K562 (cell line): ENCODE results near the gene NAA38. TPM values are rescaled to one million over a fixed set of nuclear protein-coding genes. Genes with fewer than 3 reads are reported as not detected.
A peak's percentile ranks its signal among the peaks of the same experiment; 100 is the strongest.

Source experiments
- AFF4 ChIP-seq: sonication (generic); formaldehyde crosslinking; IDR thresholded peaks from 2 replicates; pipeline ENCODE4 v1.8.0; 2023; ENCODE audit warnings: mild to moderate bottlenecking, missing genetic modification reagents
- ATF1 ChIP-seq, 2 experiments: fragments of 450-650 bp in 1 of 2; IDR thresholded peaks; 2 replicates each; pipeline ENCODE4 v1.6.1; 2016; ENCODE audit warnings: missing compliant biosample characterization in 1 of 2, missing genetic modification characterization in 1 of 2
- BACH1 ChIP-seq: fragments of 200-800 bp; sonication (Bioruptor generic); IDR thresholded peaks from 2 replicates; pipeline ENCODE4 v1.6.1; 2016; ENCODE audit warnings: missing genetic modification characterization, missing compliant biosample characterization
- CHAMP1 ChIP-seq: fragments of 450-650 bp; IDR thresholded peaks from 2 replicates; pipeline ENCODE4 v1.6.1; 2016; ENCODE audit warnings: mild to moderate bottlenecking
- CXXC5 ChIP-seq: fragments of 250-450 bp; sonication (Bioruptor Pico); IDR thresholded peaks from 2 replicates; pipeline ENCODE4 v1.8.0; 2022; ENCODE audit warnings: inconsistent platforms, mild to moderate bottlenecking, moderate library complexity
- ELF2 ChIP-seq: fragments of 250-450 bp; sonication (Bioruptor Pico); IDR thresholded peaks from 2 replicates; pipeline ENCODE4 v1.5.0; 2021; ENCODE audit warnings: mild to moderate bottlenecking
- FOSL1 ChIP-seq: fragments of 200-800 bp; sonication (Bioruptor generic); conservative IDR thresholded peaks from 2 replicates; pipeline ENCODE4 v1.6.1; 2016; ENCODE audit warnings: missing genetic modification characterization, missing compliant biosample characterization
- HNRNPK ChIP-seq: fragments of 200-400 bp; formaldehyde crosslinking; IDR thresholded peaks from one replicate; pipeline ENCODE4 v1.6.1; 2018; ENCODE audit warnings: mild to moderate bottlenecking, low read depth, low read length; ENCODE audit not compliant: poor library complexity, severe bottlenecking
- MAFK ChIP-seq: IDR thresholded peaks from 2 replicates; pipeline ENCODE4 v1.6.1; 2011; ENCODE audit warnings: low read length, improper control_type of control experiment
- PRMT5 ChIP-seq: sonication (generic); formaldehyde crosslinking; IDR thresholded peaks from 2 replicates; pipeline ENCODE4 v1.5.0; 2020; ENCODE audit warnings: missing genetic modification reagents
- SP2 ChIP-seq: IDR thresholded peaks from 2 replicates; pipeline ENCODE4 v1.6.1; 2011; ENCODE audit warnings: mild to moderate bottlenecking, low read depth, low read length, moderate library complexity; ENCODE audit not compliant: poor library complexity, severe bottlenecking; ENCODE audit errors: extremely low read depth
- YY1 ChIP-seq, 3 experiments: IDR thresholded peaks; 2 replicates each; pipeline ENCODE4 v1.6.1; 2011; ENCODE audit warnings: low read length in 2 of 3, mild to moderate bottlenecking in 2 of 3, moderate library complexity in 2 of 3, borderline replicate concordance in 1 of 3, control low read depth in 1 of 3, low read depth in 1 of 3; ENCODE audit not compliant: insufficient read depth in 3 of 3, insufficient replicate concordance in 2 of 3, control insufficient read depth in 1 of 3, insufficient read length in 1 of 3; ENCODE audit errors: extremely low read depth in 1 of 3
- ZBTB12 ChIP-seq: fragments of 250-450 bp; sonication (Bioruptor Pico); IDR thresholded peaks from 2 replicates; pipeline ENCODE4 v1.4.0; 2020
- ZBTB17 ChIP-seq: fragments of 450-650 bp; formaldehyde crosslinking; IDR thresholded peaks from 2 replicates; pipeline ENCODE4 v1.4.0; 2020; ENCODE audit warnings: mild to moderate bottlenecking
- ZKSCAN3 ChIP-seq: fragments of 250-450 bp; sonication (Bioruptor Pico); IDR thresholded peaks from 2 replicates; pipeline ENCODE4 v1.4.0; 2020
- ZNF12 ChIP-seq: sonication (generic); formaldehyde crosslinking; IDR thresholded peaks from 2 replicates; pipeline ENCODE4 v1.4.0; 2020; ENCODE audit warnings: mild to moderate bottlenecking, missing genetic modification reagents
- ZNF354B ChIP-seq: fragments of 250-450 bp; sonication (Bioruptor Pico); IDR thresholded peaks from 2 replicates; pipeline ENCODE4 v1.4.0; 2020
- ZNF384 ChIP-seq: IDR thresholded peaks from 2 replicates; pipeline ENCODE4 v1.6.1; 2012; ENCODE audit warnings: low read depth, low read length, improper control_type of control experiment
- ZNF445 ChIP-seq: fragments of 250-450 bp; sonication (Bioruptor Pico); IDR thresholded peaks from 2 replicates; pipeline ENCODE4 v1.4.0; 2020; ENCODE audit warnings: low read depth, mild to moderate bottlenecking, moderate library complexity
- ZNF780A ChIP-seq: fragments of 250-450 bp; sonication (Bioruptor Pico); IDR thresholded peaks from 2 replicates; pipeline ENCODE4 v1.5.0; 2021; ENCODE audit warnings: mild to moderate bottlenecking
- polyA plus RNA-seq, 8 experiments: library from polyadenylated mRNA; depleted of rRNA in 4 of 8; stranded (reverse) in 5 of 8; unstranded in 3 of 8; fragments of >200 nt; fragmentation: Nextera tagmentation in 2 of 8; fragmentation: Illumina TruSeq in 1 of 8; extraction: Ambion mirVana in 2 of 8; extraction: Trizol in 1 of 8; gene quantifications; 2 replicates each; pipeline versions ENCODE4 v1.2.1 to v1.2.3, GENCODE V29; 2011 to 2014; ENCODE audit warnings: inconsistent platforms in 1 of 8, missing spikeins in 1 of 8
- total RNA-seq, 7 experiments: library from RNA; depleted of rRNA in 6 of 7; stranded (reverse); fragments of >200 nt in 6 of 7; fragmentation: Illumina TruSeq in 2 of 7; extraction: Trizol in 2 of 7; gene quantifications; 2 replicates each; pipeline versions ENCODE4 v1.2.1 to v1.2.3, GENCODE V29; 2011 to 2021; ENCODE audit warnings: low replicate concordance in 1 of 7

NAA38 gene
- total and polyA plus RNA-seq, 9 of the 15 experiments (the other 6 are each of a cell fraction or from before 2014, with no cell fraction given): 16.4 to 99.8 (median 57.3) TPM

- TF ChIP-seq ZNF445 (CRISPR knock-in tag) (no peak), YY1 (IDR thresholded peaks at IDR 0.05; ENCODE audit: borderline replicate concordance in 1 of 3, control insufficient read depth in 1 of 3, extremely low read depth in 1 of 3, insufficient read depth in 3 of 3, insufficient read length in 1 of 3, insufficient replicate concordance in 2 of 3, low read depth in 1 of 3, low read length in 2 of 3) (peak in 1 of 3 experiments; percentile 7), BACH1 (no peak), MAFK (no peak), ZNF780A (CRISPR knock-in tag) (no peak), ELF2 (no peak), AFF4 (CRISPR knock-in tag) (no peak), FOSL1 (tag) (peak; percentile 34; the same call in 1 of the 2 replicates), PRMT5 (CRISPR knock-in tag) (no peak), ZBTB17 (CRISPR knock-in tag) (0 out of 2 replicates have a peak, but pooled peaks have one; percentile 15), ZBTB12 (0 out of 2 replicates have a peak, but pooled peaks have one; percentile 22), ZNF384 (peak; percentile 98), HNRNPK (no peak), ZNF12 (CRISPR knock-in tag) (no peak), ZNF354B (CRISPR knock-in tag) (no peak), ZKSCAN3 (CRISPR knock-in tag) (no peak), CXXC5 (CRISPR knock-in tag) (peak; percentile 43; the same call in 1 of the 2 replicates), CHAMP1 (no peak), ATF1 (CRISPR knock-in tag; IDR thresholded peaks at IDR 0.05) (no peak), ATF1 (tag; IDR thresholded peaks at IDR 0.05) (peak; percentile 19; the same call in 1 of the 2 replicates), SP2 (no peak)
These were observed 28.2 kb upstream of the NAA38 start (continued) for GRCh38 chr17:7885367-7886226.
